Measurements from ENCODE around the gene JUND.

DNA sequence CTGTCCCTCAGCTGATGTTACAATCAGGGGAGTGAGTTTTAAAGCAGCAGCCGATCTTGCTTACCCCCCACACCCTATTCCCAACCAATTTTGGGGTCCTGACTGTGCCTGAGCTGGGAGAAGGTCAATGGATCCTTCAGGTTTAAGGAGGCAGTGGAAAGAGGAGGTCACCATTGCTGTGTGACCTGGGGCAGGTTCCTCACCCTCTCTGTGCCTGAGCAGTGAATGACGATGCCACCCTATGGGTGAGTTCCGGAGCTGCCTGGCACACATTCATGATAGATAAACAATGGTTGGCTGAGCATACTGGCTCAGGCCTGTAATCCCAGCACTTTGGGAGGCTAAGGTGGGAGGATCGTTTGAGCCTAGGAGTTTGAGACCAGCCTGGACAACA lies 20.3 kb upstream of the JUND start:
- TF ChIP-seq, protein P1, sequence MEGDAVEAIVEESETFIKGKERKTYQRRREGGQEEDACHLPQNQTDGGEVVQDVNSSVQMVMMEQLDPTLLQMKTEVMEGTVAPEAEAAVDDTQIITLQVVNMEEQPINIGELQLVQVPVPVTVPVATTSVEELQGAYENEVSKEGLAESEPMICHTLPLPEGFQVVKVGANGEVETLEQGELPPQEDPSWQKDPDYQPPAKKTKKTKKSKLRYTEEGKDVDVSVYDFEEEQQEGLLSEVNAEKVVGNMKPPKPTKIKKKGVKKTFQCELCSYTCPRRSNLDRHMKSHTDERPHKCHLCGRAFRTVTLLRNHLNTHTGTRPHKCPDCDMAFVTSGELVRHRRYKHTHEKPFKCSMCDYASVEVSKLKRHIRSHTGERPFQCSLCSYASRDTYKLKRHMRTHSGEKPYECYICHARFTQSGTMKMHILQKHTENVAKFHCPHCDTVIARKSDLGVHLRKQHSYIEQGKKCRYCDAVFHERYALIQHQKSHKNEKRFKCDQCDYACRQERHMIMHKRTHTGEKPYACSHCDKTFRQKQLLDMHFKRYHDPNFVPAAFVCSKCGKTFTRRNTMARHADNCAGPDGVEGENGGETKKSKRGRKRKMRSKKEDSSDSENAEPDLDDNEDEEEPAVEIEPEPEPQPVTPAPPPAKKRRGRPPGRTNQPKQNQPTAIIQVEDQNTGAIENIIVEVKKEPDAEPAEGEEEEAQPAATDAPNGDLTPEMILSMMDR (conservative IDR thresholded peaks at IDR 0.05; ENCODE audit: low read depth, low read length) = no peak
- no peak for TF ChIP-seq EZH2 (IDR thresholded peaks at IDR 0.05; ENCODE audit: borderline replicate concordance, low read depth, low read length, poor library complexity, severe bottlenecking)

Measured in A673 (cell line).